ENCODE data around the gene PUS3. TPM values are rescaled to one million over a fixed set of nuclear protein-coding genes. Genes with fewer than 3 reads are reported as not detected.
"Not testable (repeated sequence)": the region's sequence is repeated elsewhere in the genome, so short reads cannot be mapped to it uniquely, and the experiment has no call there.

PUS3 gene
- total RNA-seq, 1 experiment from 2014 or later: 22.4 TPM

- ChIA-PET CTCF (no interaction called here), POLR2A (no interaction called here)
- peaks cover 7% of the 10 kb centered on the region for H3K4me1 Mint-ChIP-seq (ENCODE audit: low read depth, unreplicated experiment)
- no peaks in the 10 kb centered on the region for H3K27me3 ChIP-seq (replicated peaks; ENCODE audit: control insufficient read depth, insufficient read depth, low read length)
- H3K9me3 ChIP-seq: 0 out of 2 replicates have a peak, but pooled peaks cover 4% of the 10 kb centered on the region
- no peak overlapping the region for H3K4me3 ChIP-seq (ENCODE audit: low read depth, low read length)
- no peaks in the 10 kb centered on the region for H3K4me1 ChIP-seq
- no peak overlapping the region for H3K27ac Mint-ChIP-seq (ENCODE audit: unreplicated experiment)
- H3K27me3 Mint-ChIP-seq (ENCODE audit: insufficient read depth, unreplicated experiment): no peaks in the 10 kb centered on the region
- no TSS peak for BruUV-seq (replicated peaks)
- H3K36me3 Mint-ChIP-seq (ENCODE audit: insufficient read depth, unreplicated experiment): no peaks in the 10 kb centered on the region
- peak; percentile 46 to 61 for TF ChIP-seq CTCF (IDR thresholded peaks at IDR 0.05; ENCODE audit: insufficient read depth in 1 of 2, low read depth in 1 of 2, low read length in 1 of 2, severe bottlenecking in 1 of 2, unreplicated experiment in 1 of 2)
- no peaks in the 10 kb centered on the region for H3K36me3 ChIP-seq (ENCODE audit: control insufficient read depth, insufficient read depth, low read length)
- H3K9me3 Mint-ChIP-seq (ENCODE audit: unreplicated experiment): peaks cover 14% of the 10 kb centered on the region
- peak in 1 of 2 experiments; percentile 63 for DNase-seq
- intact Hi-C loops (cut with micrococcal nuclease; ENCODE audit: unreplicated experiment): loop anchor here (5.0 to 10.0 kb wide), 4 partner anchors 299 to 707 kb away; partner anchors contain the start of gene PKNOX2
- no peak overlapping the region for H3K4me3 Mint-ChIP-seq (ENCODE audit: unreplicated experiment)
These were observed 31.4 kb downstream of the PUS3 start for GRCh38 chr11:125871391-125872137.

- Mint-ChIP-seq H3K9me3 (ENCODE audit: unreplicated experiment) (peaks cover 14% of the 10 kb centered on the region), H3K27ac (ENCODE audit: unreplicated experiment) (no peak overlapping the region), H3K27me3 (ENCODE audit: insufficient read depth, unreplicated experiment) (no peaks in the 10 kb centered on the region), H3K36me3 (ENCODE audit: insufficient read depth, unreplicated experiment) (no peaks in the 10 kb centered on the region), H3K4me3 (ENCODE audit: unreplicated experiment) (no peak overlapping the region), H3K4me1 (ENCODE audit: low read depth, unreplicated experiment) (peaks cover 7% of the 10 kb centered on the region)
- H3K36me3 ChIP-seq (ENCODE audit: control insufficient read depth, insufficient read depth, low read length): no peaks in the 10 kb centered on the region
- ChIA-PET POLR2A (no interaction called here), CTCF (no interaction called here)
- TF ChIP-seq CTCF (IDR thresholded peaks at IDR 0.05; ENCODE audit: insufficient read depth in 1 of 2, low read depth in 1 of 2, low read length in 1 of 2, severe bottlenecking in 1 of 2, unreplicated experiment in 1 of 2): no peak
- peaks cover 11% of the 10 kb centered on the region; the same call in 1 of the 2 replicates for H3K9me3 ChIP-seq
- DNase-seq: no peak
- H3K27me3 ChIP-seq (replicated peaks; ENCODE audit: control insufficient read depth, insufficient read depth, low read length): no peaks in the 10 kb centered on the region
- H3K4me3 ChIP-seq (ENCODE audit: low read depth, low read length): no peak overlapping the region
- intact Hi-C loops (cut with micrococcal nuclease; ENCODE audit: unreplicated experiment): loop anchor here (1.0 kb wide), 1 partner anchor 145 kb away; no protein-coding TSS in a partner anchor
- no peaks in the 10 kb centered on the region for H3K4me1 ChIP-seq
- no TSS peak for BruUV-seq (replicated peaks)
These were observed 33.5 kb downstream of the PUS3 start for GRCh38 chr11:125869521-125869920.

- peaks cover 14% of the 10 kb centered on the region; the same call in 1 of the 2 replicates for H3K9me3 ChIP-seq
- H3K36me3 ChIP-seq (ENCODE audit: control insufficient read depth, insufficient read depth, low read length); CTCF ChIA-PET; BruUV-seq (replicated peaks); H3K27ac Mint-ChIP-seq (ENCODE audit: unreplicated experiment); DNase-seq; H3K27me3 ChIP-seq (replicated peaks; ENCODE audit: control insufficient read depth, insufficient read depth, low read length); H3K27me3 Mint-ChIP-seq (ENCODE audit: insufficient read depth, unreplicated experiment); H3K9me3 Mint-ChIP-seq (ENCODE audit: unreplicated experiment); H3K4me3 ChIP-seq (ENCODE audit: low read depth, low read length); POLR2A ChIA-PET; H3K4me1 Mint-ChIP-seq (ENCODE audit: low read depth, unreplicated experiment); H3K4me1 ChIP-seq; H3K4me3 Mint-ChIP-seq (ENCODE audit: unreplicated experiment); intact Hi-C loops (cut with micrococcal nuclease; ENCODE audit: unreplicated experiment); H3K36me3 Mint-ChIP-seq (ENCODE audit: insufficient read depth, unreplicated experiment): not testable (repeated sequence)
These were observed 37.7 kb downstream of the PUS3 start for GRCh38 chr11:125865354-125865753.

GRCh38 chr11:125862786-125863185 lies 40.2 kb downstream of the PUS3 start:
- H3K4me3 ChIP-seq (ENCODE audit: low read depth, low read length); CTCF ChIA-PET; H3K4me3 Mint-ChIP-seq (ENCODE audit: unreplicated experiment); H3K4me1 ChIP-seq; H3K36me3 Mint-ChIP-seq (ENCODE audit: insufficient read depth, unreplicated experiment); H3K27ac Mint-ChIP-seq (ENCODE audit: unreplicated experiment); BruUV-seq (replicated peaks); DNase-seq; H3K27me3 Mint-ChIP-seq (ENCODE audit: insufficient read depth, unreplicated experiment); intact Hi-C loops (cut with micrococcal nuclease; ENCODE audit: unreplicated experiment); H3K36me3 ChIP-seq (ENCODE audit: control insufficient read depth, insufficient read depth, low read length); H3K4me1 Mint-ChIP-seq (ENCODE audit: low read depth, unreplicated experiment); POLR2A ChIA-PET; H3K27me3 ChIP-seq (replicated peaks; ENCODE audit: control insufficient read depth, insufficient read depth, low read length): not testable (repeated sequence)
- peaks cover 14% of the 10 kb centered on the region; the same call in 1 of the 2 replicates for H3K9me3 ChIP-seq
- peaks cover 16% of the 10 kb centered on the region for H3K9me3 Mint-ChIP-seq (ENCODE audit: unreplicated experiment)

GRCh38 chr11:125857670-125858069 lies 45.3 kb downstream of the PUS3 start:
- H3K4me1 Mint-ChIP-seq (ENCODE audit: low read depth, unreplicated experiment); H3K4me1 ChIP-seq; H3K27ac Mint-ChIP-seq (ENCODE audit: unreplicated experiment); H3K36me3 Mint-ChIP-seq (ENCODE audit: insufficient read depth, unreplicated experiment); H3K4me3 ChIP-seq (ENCODE audit: low read depth, low read length); H3K27me3 ChIP-seq (replicated peaks; ENCODE audit: control insufficient read depth, insufficient read depth, low read length); BruUV-seq (replicated peaks); DNase-seq; CTCF ChIA-PET; H3K36me3 ChIP-seq (ENCODE audit: control insufficient read depth, insufficient read depth, low read length); H3K4me3 Mint-ChIP-seq (ENCODE audit: unreplicated experiment); intact Hi-C loops (cut with micrococcal nuclease; ENCODE audit: unreplicated experiment); H3K9me3 ChIP-seq: not testable (repeated sequence)
- peaks cover 25% of the 10 kb centered on the region for H3K9me3 Mint-ChIP-seq (ENCODE audit: unreplicated experiment)
- peaks cover 20% of the 10 kb centered on the region for H3K27me3 Mint-ChIP-seq (ENCODE audit: insufficient read depth, unreplicated experiment)
- POLR2A ChIA-PET: interaction anchor here (0.6 kb wide), 1 partner anchor 1113 kb away, joined by 3 read pairs; no protein-coding TSS in a partner anchor

Measured in Caco-2 (cell line).